Mammary epithelial cell (primary cell): ENCODE data around the gene ADNP2.

Experiments used
- CTCF ChIP-seq, 2 donors: IDR thresholded peaks in 1 of 2; conservative IDR thresholded peaks in 1 of 2; 2 replicates each; pipeline ENCODE4 v1.5.1; 2011 to 2012; ENCODE audit warnings: inconsistent platforms in 2 of 2, low read length in 2 of 2, mild to moderate bottlenecking in 2 of 2, control low read depth in 1 of 2, low read depth in 1 of 2; ENCODE audit not compliant: insufficient read depth in 1 of 2; ENCODE audit errors: extremely low read depth in 1 of 2
- EZH2 ChIP-seq: IDR thresholded peaks from 2 replicates; pipeline ENCODE4 v1.6.1; 2012; ENCODE audit warnings: low read length, inconsistent platforms, borderline replicate concordance

- TF ChIP-seq CTCF (conservative IDR thresholded peaks at IDR 0.05 in 1 of 2, IDR thresholded peaks at IDR 0.05 in 1 of 2; ENCODE audit: extremely low read depth in 1 of 2, insufficient read depth in 1 of 2, low read depth in 1 of 2, low read length in 2 of 2) (no peak), EZH2 (no peak)
Measured at GRCh38 chr18:80167331-80167730, 58.3 kb downstream of the ADNP2 start.
